Prostate gland (tissue), 2 donors: ENCODE data around the gene LUC7L2. TPM values are rescaled to one million over a fixed set of nuclear protein-coding genes. Genes with fewer than 3 reads are reported as not detected.

Experiments used
- DNase-seq: peaks from one replicate; pipeline ENCODE4 v3.0.0-alpha.2; 2019; ENCODE audit warnings: low spot score
- H3K27ac ChIP-seq, 2 donors: fragments of 200-600 bp; sonication (generic); 2 replicates each; pipeline ENCODE4 v1.5.1; 2017 to 2019
- H3K27me3 ChIP-seq: fragments of 200-600 bp; sonication (generic); replicated peaks from 2 replicates; pipeline ENCODE4 v1.5.1; 2019; ENCODE audit not compliant: insufficient read depth
- H3K36me3 ChIP-seq, 2 donors: fragments of 200-600 bp; sonication (generic); 1 replicate in 1 of 2; 2 replicates in 1 of 2; pipeline versions ENCODE4 v1.5.1 to v1.8.1; 2017 to 2019
- H3K4me1 ChIP-seq: fragments of 200-600 bp; sonication (generic); replicated peaks from 2 replicates; pipeline ENCODE4 v1.5.1; 2019
- H3K4me3 ChIP-seq, 2 donors: fragments of 200-600 bp; sonication (generic); 2 replicates each; pipeline ENCODE4 v1.5.1; 2017 to 2019
- H3K9me3 ChIP-seq: fragments of 200-600 bp; sonication (generic); 2 replicates; pipeline ENCODE4 v1.5.1; 2017
- POLR2A ChIP-seq: fragments of 450-650 bp; IDR thresholded peaks from one replicate; pipeline ENCODE4 v1.6.1; 2016; ENCODE audit warnings: antibody characterized with exemption, mild to moderate bottlenecking
- POLR2AphosphoS5 ChIP-seq: sonication (generic); formaldehyde crosslinking; IDR thresholded peaks from one replicate; pipeline ENCODE4 v1.6.1; 2017; ENCODE audit warnings: antibody characterized with exemption
- WGBS: methylation state at CpG from one replicate; pipeline ENCODE4 v1.1.5; 2018; 5-methylcytosine and 5-hydroxymethylcytosine counted together
- intact Hi-C: fragments of 100-400 bp; cut with DNase I; formaldehyde crosslinking; loops from one replicate; pipeline ENCODE4 v1.14.2; 2022
- total RNA-seq, 2 donors: library from RNA; depleted of rRNA; stranded (reverse); fragments of >200 nt; gene quantifications; one replicate each; pipeline ENCODE4 v1.1.0, GENCODE V29; 2016
- TF ChIP-seq, protein P1 (sequence below), 4 experiments: fragments of 200-600 bp in 2 of 4; fragments of 450-650 bp in 2 of 4; sonication (generic) in 2 of 4; IDR thresholded peaks; 1 replicate in 3 of 4; 2 replicates in 1 of 4; pipeline ENCODE4 v1.5.1; 2016 to 2019; ENCODE audit warnings: antibody characterized with exemption in 4 of 4, mild to moderate bottlenecking in 2 of 4, moderate library complexity in 2 of 4

The LUC7L2 gene
- total RNA-seq, 2 donors from 2014 or later = 71.2 to 81.7 TPM

DNA sequence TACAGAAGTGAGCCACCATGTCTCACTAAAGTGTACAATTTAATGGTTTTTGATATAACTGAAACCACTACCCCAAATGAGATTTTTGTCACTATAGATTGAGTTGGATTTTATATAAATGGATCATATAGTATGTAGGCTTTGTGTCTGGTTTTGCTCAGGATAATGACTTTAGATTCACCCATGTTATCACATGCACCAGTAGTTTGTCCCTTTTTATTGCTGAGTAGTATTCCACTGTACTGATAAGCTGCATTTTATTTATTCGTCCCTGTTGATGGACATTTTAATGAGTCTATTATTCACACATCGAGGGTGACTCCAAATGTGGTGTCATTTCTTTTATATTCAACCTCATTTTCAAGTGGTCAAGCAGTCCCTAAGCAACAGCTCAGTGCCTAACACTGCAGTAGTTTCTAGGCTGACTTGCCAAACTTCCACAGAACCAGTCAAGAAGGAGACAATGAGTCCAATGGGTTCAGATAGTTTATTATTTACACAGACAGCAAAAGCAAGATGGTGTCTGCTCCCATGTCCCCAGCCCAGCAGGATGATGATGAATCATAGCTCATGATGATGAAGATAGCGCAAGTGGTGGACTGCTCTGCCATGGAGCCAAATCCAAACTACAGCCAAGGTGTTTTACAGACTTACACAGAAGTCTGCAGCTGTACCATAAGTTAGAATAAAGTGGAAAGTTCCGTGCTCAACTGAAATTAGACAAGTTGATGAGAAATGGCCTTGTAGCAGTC, 25.1 kb upstream of the LUC7L2 start:
- 94% methylated on average over 4 of the region's 4 CpGs for WGBS
- Histone ChIP-seq H3K27me3 (no peaks in the 10 kb centered on the region), H3K9me3 (no peaks in the 10 kb centered on the region), H3K4me1 (no peaks in the 10 kb centered on the region), H3K36me3 (no peaks in the 10 kb centered on the region), H3K4me3 (no peak overlapping the region), H3K27ac (no peak overlapping the region)
- TF ChIP-seq POLR2AphosphoS5 = no peak
- no peak for TF ChIP-seq POLR2A
- TF ChIP-seq, protein P1, sequence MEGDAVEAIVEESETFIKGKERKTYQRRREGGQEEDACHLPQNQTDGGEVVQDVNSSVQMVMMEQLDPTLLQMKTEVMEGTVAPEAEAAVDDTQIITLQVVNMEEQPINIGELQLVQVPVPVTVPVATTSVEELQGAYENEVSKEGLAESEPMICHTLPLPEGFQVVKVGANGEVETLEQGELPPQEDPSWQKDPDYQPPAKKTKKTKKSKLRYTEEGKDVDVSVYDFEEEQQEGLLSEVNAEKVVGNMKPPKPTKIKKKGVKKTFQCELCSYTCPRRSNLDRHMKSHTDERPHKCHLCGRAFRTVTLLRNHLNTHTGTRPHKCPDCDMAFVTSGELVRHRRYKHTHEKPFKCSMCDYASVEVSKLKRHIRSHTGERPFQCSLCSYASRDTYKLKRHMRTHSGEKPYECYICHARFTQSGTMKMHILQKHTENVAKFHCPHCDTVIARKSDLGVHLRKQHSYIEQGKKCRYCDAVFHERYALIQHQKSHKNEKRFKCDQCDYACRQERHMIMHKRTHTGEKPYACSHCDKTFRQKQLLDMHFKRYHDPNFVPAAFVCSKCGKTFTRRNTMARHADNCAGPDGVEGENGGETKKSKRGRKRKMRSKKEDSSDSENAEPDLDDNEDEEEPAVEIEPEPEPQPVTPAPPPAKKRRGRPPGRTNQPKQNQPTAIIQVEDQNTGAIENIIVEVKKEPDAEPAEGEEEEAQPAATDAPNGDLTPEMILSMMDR (IDR thresholded peaks at IDR 0.05) = no peak
- intact Hi-C loops = no loop called here
- no peak for DNase-seq

- no peak overlapping the region for H3K27ac ChIP-seq
- H3K27me3 ChIP-seq = no peaks in the 10 kb centered on the region
- TF ChIP-seq POLR2A = no peak
- TF ChIP-seq, protein P1 (IDR thresholded peaks at IDR 0.05) = no peak
- no peak for TF ChIP-seq POLR2AphosphoS5
- DNase-seq = no peak
- H3K4me3 ChIP-seq = no peak overlapping the region
- H3K9me3 ChIP-seq = no peaks in the 10 kb centered on the region
- peaks cover 4% of the 10 kb centered on the region for H3K4me1 ChIP-seq
- WGBS = 78% methylated on average over 2 of the region's 2 CpGs
- intact Hi-C loops = no loop called here
- H3K36me3 ChIP-seq = no peaks in the 10 kb centered on the region
Measured at GRCh38 chr7:139339025-139339424, 20.7 kb upstream of the LUC7L2 start.

- peaks cover 4% of the 10 kb centered on the region for H3K4me1 ChIP-seq
- WGBS = 81% methylated on average over 13 of the region's 13 CpGs
- intact Hi-C loops = no loop called here
- peak overlapping the region; percentile 59 to 61 for H3K4me3 ChIP-seq
- no peaks in the 10 kb centered on the region for H3K9me3 ChIP-seq
- no peak for DNase-seq
- no peaks in the 10 kb centered on the region for H3K36me3 ChIP-seq
- H3K27ac ChIP-seq = peak overlapping the region; percentile 98 to 99
- no peaks in the 10 kb centered on the region for H3K27me3 ChIP-seq
- TF ChIP-seq POLR2A (no peak), POLR2AphosphoS5 (no peak)
- TF ChIP-seq, protein P1 (IDR thresholded peaks at IDR 0.05) = no peak
Measured at GRCh38 chr7:139339698-139340036, 20.0 kb upstream of the LUC7L2 start.

GRCh38 chr7:139340037-139340807, 19.5 kb upstream of the LUC7L2 start:
- Histone ChIP-seq H3K9me3 (no peaks in the 10 kb centered on the region), H3K4me1 (peaks cover 4% of the 10 kb centered on the region), H3K36me3 (no peaks in the 10 kb centered on the region), H3K27me3 (no peaks in the 10 kb centered on the region), H3K27ac (peak overlapping the region; percentile 98 to 99), H3K4me3 (peak overlapping the region; percentile 59 to 61)
- TF ChIP-seq POLR2A (peak; percentile 63), POLR2AphosphoS5 (peak; percentile 99)
- TF ChIP-seq, protein P1 (IDR thresholded peaks at IDR 0.05) = peak; percentile 40 to 86 (median 74)
- 4% methylated on average over 53 of the region's 66 CpGs for WGBS
- intact Hi-C loops = no loop called here
- peak; percentile 100 for DNase-seq

DNA sequence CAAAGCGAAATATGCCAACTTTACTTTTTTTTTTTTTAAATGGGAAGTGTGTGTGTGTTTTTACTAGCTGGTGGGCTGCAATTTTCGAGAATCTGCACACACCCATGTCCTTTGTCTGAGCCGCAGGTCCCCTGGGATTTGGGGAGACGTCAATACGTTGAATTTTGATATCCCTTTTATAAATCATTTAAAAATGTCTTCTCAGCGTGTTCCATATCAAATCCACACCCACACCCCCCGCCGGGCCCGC, 19.0 kb upstream of the LUC7L2 start:
- intact Hi-C loops = no loop called here
- Histone ChIP-seq H3K36me3 (no peaks in the 10 kb centered on the region), H3K4me3 (peak overlapping the region; percentile 59 to 61), H3K4me1 (peaks cover 4% of the 10 kb centered on the region), H3K9me3 (no peaks in the 10 kb centered on the region), H3K27me3 (no peaks in the 10 kb centered on the region), H3K27ac (peak overlapping the region; percentile 98 to 99)
- DNase-seq = no peak
- 0% methylated on average over 9 of the region's 9 CpGs for WGBS
- TF ChIP-seq, protein P1 (IDR thresholded peaks at IDR 0.05) = no peak
- no peak for TF ChIP-seq POLR2AphosphoS5
- no peak for TF ChIP-seq POLR2A
